ENCODE measurements around the gene LRRC4B.
A peak's percentile ranks its signal among the peaks of the same experiment; 100 is the strongest.

Gene LRRC4B

GRCh38 chr19:50570997-50571396 is 2.8 kb upstream of the LRRC4B start:
- DNase-seq, result no peak

GRCh38 chr19:50569938-50570540 is 1.8 kb upstream of the LRRC4B start:
- no peak for DNase-seq

- DNase-seq, result no peak
These were observed 778 bp upstream of the LRRC4B start for GRCh38 chr19:50568728-50569698.

- no peak for DNase-seq
These were observed 988 bp downstream of the LRRC4B start for GRCh38 chr19:50567052-50567841.

GRCh38 chr19:50565984-50566903 is 2.0 kb downstream of the LRRC4B start:
- no peak for DNase-seq

GRCh38 chr19:50564229-50565105 is 3.8 kb downstream of the LRRC4B start:
- DNase-seq, result no peak

GRCh38 chr19:50563597-50563996 is 4.6 kb downstream of the LRRC4B start:
- no peak for DNase-seq

- no peak for DNase-seq
These were observed 5.2 kb downstream of the LRRC4B start for GRCh38 chr19:50562996-50563395.

GRCh38 chr19:50562329-50562728 is 5.9 kb downstream of the LRRC4B start:
- no peak for DNase-seq

GRCh38 chr19:50559636-50560035 is 8.6 kb downstream of the LRRC4B start:
- no peak for DNase-seq

GRCh38 chr19:50558449-50558848 is 9.8 kb downstream of the LRRC4B start:
- DNase-seq, result no peak

- DNase-seq, result no peak
These were observed 10.2 kb downstream of the LRRC4B start for GRCh38 chr19:50558039-50558438.

- DNase-seq, result no peak
These were observed 11.1 kb downstream of the LRRC4B start for GRCh38 chr19:50557009-50557613.

GRCh38 chr19:50556282-50557008 is 11.8 kb downstream of the LRRC4B start:
- peak; percentile 56 for DNase-seq

GRCh38 chr19:50555450-50556281 is 12.6 kb downstream of the LRRC4B start:
- DNase-seq, result no peak

- no peak for DNase-seq
These were observed 13.2 kb downstream of the LRRC4B start for GRCh38 chr19:50555033-50555432.

GRCh38 chr19:50554212-50554611 is 14.0 kb downstream of the LRRC4B start:
- no peak for DNase-seq

- DNase-seq, result no peak
These were observed 15.0 kb downstream of the LRRC4B start for GRCh38 chr19:50553134-50553703.

GRCh38 chr19:50552540-50552939 is 15.7 kb downstream of the LRRC4B start:
- no peak for DNase-seq
